ENCODE results near the gene LZIC.

The LZIC gene

GRCh38 chr1:9946315-9946714 is 3.1 kb upstream of the LZIC start:
- H3K9me2 ChIP-seq (replicated peaks; ENCODE audit: low read depth, low read length), result no peaks in the 10 kb centered on the region
- no peak overlapping the region for H3K4me2 ChIP-seq (ENCODE audit: low read depth, low read length, poor library complexity, severe bottlenecking)
- no peaks in the 10 kb centered on the region for H3K27me3 ChIP-seq (ENCODE audit: insufficient read depth, low read length, poor library complexity, severe bottlenecking)
- H3K9me3 ChIP-seq (ENCODE audit: insufficient read depth, low read depth, low read length), result no peaks in the 10 kb centered on the region
- peaks cover 14% of the 10 kb centered on the region for H3K4me1 ChIP-seq (ENCODE audit: insufficient read depth, low read length, poor library complexity, severe bottlenecking)
- H3K36me3 ChIP-seq (ENCODE audit: insufficient read depth, low read length), result no peaks in the 10 kb centered on the region
- no peak overlapping the region for H2AFZ ChIP-seq (ENCODE audit: low read length)
- no peaks in the 10 kb centered on the region for H4K20me1 ChIP-seq (ENCODE audit: insufficient read depth, low read length, poor library complexity, severe bottlenecking)
- no peaks in the 10 kb centered on the region for H3F3A ChIP-seq (ENCODE audit: low read depth)
- H3K79me2 ChIP-seq (ENCODE audit: insufficient read depth, low read length), result peaks cover 29% of the 10 kb centered on the region
- H3K9ac ChIP-seq (ENCODE audit: low read depth, low read length, poor library complexity, severe bottlenecking), result no peak overlapping the region
- H3K4me3 ChIP-seq (ENCODE audit: low read length, poor library complexity, severe bottlenecking), result no peak overlapping the region
- no peak for TF ChIP-seq EZH2phosphoT487 (IDR thresholded peaks at IDR 0.05; ENCODE audit: borderline replicate concordance)
- TF ChIP-seq, protein P1, sequence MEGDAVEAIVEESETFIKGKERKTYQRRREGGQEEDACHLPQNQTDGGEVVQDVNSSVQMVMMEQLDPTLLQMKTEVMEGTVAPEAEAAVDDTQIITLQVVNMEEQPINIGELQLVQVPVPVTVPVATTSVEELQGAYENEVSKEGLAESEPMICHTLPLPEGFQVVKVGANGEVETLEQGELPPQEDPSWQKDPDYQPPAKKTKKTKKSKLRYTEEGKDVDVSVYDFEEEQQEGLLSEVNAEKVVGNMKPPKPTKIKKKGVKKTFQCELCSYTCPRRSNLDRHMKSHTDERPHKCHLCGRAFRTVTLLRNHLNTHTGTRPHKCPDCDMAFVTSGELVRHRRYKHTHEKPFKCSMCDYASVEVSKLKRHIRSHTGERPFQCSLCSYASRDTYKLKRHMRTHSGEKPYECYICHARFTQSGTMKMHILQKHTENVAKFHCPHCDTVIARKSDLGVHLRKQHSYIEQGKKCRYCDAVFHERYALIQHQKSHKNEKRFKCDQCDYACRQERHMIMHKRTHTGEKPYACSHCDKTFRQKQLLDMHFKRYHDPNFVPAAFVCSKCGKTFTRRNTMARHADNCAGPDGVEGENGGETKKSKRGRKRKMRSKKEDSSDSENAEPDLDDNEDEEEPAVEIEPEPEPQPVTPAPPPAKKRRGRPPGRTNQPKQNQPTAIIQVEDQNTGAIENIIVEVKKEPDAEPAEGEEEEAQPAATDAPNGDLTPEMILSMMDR (conservative IDR thresholded peaks at IDR 0.05; ENCODE audit: low read length), result no peak

DNA sequence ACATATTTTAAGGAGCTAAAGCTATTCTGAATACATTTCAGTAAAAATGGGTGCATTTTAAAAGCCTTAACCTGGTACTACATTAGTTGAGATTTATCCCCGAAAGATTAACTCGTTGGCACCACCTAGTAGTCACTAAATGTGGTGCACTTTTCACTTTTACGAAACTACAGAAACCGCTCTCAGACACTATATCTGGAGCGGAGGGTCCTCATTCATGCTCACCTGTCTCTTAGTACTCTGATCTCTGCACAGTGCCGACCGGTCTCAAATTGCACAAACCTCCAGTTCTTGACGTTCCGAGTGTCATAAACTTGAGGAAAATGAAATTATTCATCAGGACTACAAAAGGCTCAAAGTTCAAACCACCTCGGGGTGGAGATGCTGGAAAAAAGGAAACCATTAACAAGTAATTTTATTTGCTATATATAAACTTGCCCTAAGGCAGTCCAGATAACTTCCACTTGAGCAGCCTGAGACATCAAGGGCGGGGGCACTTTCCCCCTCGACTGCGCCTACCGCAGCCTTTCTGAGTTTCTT is 722 bp downstream of the LZIC start:
- Histone ChIP-seq H3K79me2 (ENCODE audit: insufficient read depth, low read length) (peaks cover 35% of the 10 kb centered on the region), H3F3A (ENCODE audit: low read depth) (no peaks in the 10 kb centered on the region), H3K4me1 (ENCODE audit: insufficient read depth, low read length, poor library complexity, severe bottlenecking) (peaks cover 14% of the 10 kb centered on the region), H3K9me3 (ENCODE audit: insufficient read depth, low read depth, low read length) (no peaks in the 10 kb centered on the region), H3K4me2 (ENCODE audit: low read depth, low read length, poor library complexity, severe bottlenecking) (peak overlapping the region; percentile 64), H4K20me1 (ENCODE audit: insufficient read depth, low read length, poor library complexity, severe bottlenecking) (no peaks in the 10 kb centered on the region), H3K9ac (ENCODE audit: low read depth, low read length, poor library complexity, severe bottlenecking) (peak overlapping the region; percentile 91), H3K9me2 (replicated peaks; ENCODE audit: low read depth, low read length) (no peaks in the 10 kb centered on the region), H3K4me3 (ENCODE audit: low read length, poor library complexity, severe bottlenecking) (peak overlapping the region; percentile 93), H3K27me3 (ENCODE audit: insufficient read depth, low read length, poor library complexity, severe bottlenecking) (no peaks in the 10 kb centered on the region), H2AFZ (ENCODE audit: low read length) (peak overlapping the region; percentile 95), H3K36me3 (ENCODE audit: insufficient read depth, low read length) (no peaks in the 10 kb centered on the region)
- TF ChIP-seq, protein P1 (conservative IDR thresholded peaks at IDR 0.05; ENCODE audit: low read length), result peak; percentile 71
- no peak for TF ChIP-seq EZH2phosphoT487 (IDR thresholded peaks at IDR 0.05; ENCODE audit: borderline replicate concordance)

DNA sequence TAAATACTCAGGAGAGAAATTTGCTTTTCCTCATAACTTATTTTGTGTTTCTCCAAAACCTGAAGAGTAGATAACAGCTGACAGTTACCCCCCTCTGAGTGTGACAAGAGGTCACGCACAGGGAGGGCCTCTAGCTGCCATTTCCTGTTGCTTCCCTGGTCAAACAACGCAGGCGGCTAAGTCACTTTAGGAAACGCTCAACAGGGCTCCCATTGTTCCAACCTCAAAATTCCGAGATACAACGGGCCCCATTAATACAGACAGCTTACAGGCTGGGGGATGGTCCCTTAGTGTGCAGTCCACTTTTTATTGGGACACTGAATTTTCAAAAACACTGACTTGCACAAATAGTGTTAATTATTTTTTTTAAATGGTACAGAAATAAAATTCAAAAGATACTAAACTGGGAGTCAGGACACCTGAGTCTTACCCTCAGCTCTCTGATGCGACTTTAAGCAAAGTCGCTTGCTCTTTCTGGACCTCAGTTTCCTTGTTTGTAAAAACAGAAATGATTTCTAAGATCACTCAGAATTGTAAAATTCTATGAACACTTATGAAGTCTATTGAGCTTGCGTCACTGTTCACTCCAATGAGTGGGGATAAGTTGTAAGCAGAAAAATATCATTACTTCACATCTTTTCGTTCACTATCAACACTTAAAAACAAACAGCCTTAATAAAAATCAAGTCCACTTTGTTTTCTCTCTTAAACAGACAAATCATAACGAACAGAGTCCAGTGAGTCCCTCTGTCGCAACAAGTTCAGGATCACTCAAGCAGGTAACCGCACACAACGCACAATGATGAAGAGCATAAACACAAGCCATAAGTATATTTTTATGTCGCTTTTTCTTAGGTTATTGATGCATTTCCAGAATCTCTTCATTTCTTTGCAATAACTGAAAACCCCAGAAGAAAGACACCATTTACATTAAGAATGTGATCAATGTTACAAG is 13.5 kb downstream of the LZIC start:
- no peak overlapping the region for H3K9ac ChIP-seq (ENCODE audit: low read depth, low read length, poor library complexity, severe bottlenecking)
- no peak overlapping the region for H3K4me3 ChIP-seq (ENCODE audit: low read length, poor library complexity, severe bottlenecking)
- no peaks in the 10 kb centered on the region for H3K27me3 ChIP-seq (ENCODE audit: insufficient read depth, low read length, poor library complexity, severe bottlenecking)
- H3K4me1 ChIP-seq (ENCODE audit: insufficient read depth, low read length, poor library complexity, severe bottlenecking), result peaks cover 3% of the 10 kb centered on the region
- H4K20me1 ChIP-seq (ENCODE audit: insufficient read depth, low read length, poor library complexity, severe bottlenecking), result no peaks in the 10 kb centered on the region
- H3K36me3 ChIP-seq (ENCODE audit: insufficient read depth, low read length), result peaks cover 3% of the 10 kb centered on the region; the same call in 1 of the 2 replicates
- H3K9me2 ChIP-seq (replicated peaks; ENCODE audit: low read depth, low read length), result no peaks in the 10 kb centered on the region
- H3F3A ChIP-seq (ENCODE audit: low read depth), result no peaks in the 10 kb centered on the region; the same call in 1 of the 2 replicates
- no peak overlapping the region for H3K4me2 ChIP-seq (ENCODE audit: low read depth, low read length, poor library complexity, severe bottlenecking)
- TF ChIP-seq, protein P1 (conservative IDR thresholded peaks at IDR 0.05; ENCODE audit: low read length), result no peak
- no peak for TF ChIP-seq EZH2phosphoT487 (IDR thresholded peaks at IDR 0.05; ENCODE audit: borderline replicate concordance)
- no peaks in the 10 kb centered on the region for H3K9me3 ChIP-seq (ENCODE audit: insufficient read depth, low read depth, low read length)
- H2AFZ ChIP-seq (ENCODE audit: low read length), result no peak overlapping the region
- H3K79me2 ChIP-seq (ENCODE audit: insufficient read depth, low read length), result no peaks in the 10 kb centered on the region
